Measurements from ENCODE around the gene SBK3.
A peak's percentile ranks its signal among the peaks of the same experiment; 100 is the strongest.
"Not testable (repeated sequence)": the region's sequence is repeated elsewhere in the genome, so short reads cannot be mapped to it uniquely, and the experiment has no call there.

The SBK3 gene

GRCh38 chr19:55545443-55545842, at the start of gene SBK3:
TSS of gene SBK3 (minus strand) at chr19:55545543. CDS start at chr19:55545543, 0 bp downstream.
- DNase-seq (ENCODE audit: low read depth): no peak

DNA sequence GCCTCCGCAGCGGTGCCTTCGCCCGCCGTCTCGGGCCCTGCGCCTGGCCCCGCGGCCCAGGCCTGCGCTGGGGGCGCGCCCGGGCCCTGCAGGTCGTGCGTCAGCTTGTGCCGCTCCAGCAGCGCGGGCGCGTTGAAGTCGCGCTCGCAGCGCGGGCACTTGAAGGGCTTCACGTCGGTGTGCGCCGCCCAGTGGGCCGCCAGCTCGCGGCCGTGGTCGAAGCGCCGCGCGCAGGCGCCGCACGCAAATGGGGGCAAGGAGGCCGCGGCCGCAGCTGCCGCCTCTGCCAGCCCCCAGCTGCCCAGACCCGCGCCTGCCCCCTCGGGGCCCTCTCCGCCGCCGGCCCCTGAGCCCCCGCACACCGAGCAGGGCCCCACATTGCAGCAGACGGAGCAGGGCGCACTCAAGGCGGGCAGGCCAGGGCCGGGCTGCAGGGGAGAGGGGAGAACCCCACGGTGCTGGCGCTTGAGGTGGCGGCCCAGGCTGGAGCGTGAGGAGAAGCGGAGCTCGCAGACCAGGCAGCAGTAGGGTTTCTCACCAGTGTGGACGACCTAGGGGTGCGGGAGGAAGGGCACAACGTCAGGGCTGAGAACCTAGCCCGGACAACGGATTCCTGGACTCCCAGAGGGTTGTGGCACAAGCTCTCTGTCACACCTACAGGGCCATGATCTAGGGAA, 47.9 kb upstream of the SBK3 start:
- DNase-seq (ENCODE audit: low read depth): no peak

GRCh38 chr19:55592391-55593090, 47.2 kb upstream of the SBK3 start:
- no peak for DNase-seq (ENCODE audit: low read depth)

GRCh38 chr19:55591555-55591954, 46.2 kb upstream of the SBK3 start:
- DNase-seq (ENCODE audit: low read depth): no peak

DNA sequence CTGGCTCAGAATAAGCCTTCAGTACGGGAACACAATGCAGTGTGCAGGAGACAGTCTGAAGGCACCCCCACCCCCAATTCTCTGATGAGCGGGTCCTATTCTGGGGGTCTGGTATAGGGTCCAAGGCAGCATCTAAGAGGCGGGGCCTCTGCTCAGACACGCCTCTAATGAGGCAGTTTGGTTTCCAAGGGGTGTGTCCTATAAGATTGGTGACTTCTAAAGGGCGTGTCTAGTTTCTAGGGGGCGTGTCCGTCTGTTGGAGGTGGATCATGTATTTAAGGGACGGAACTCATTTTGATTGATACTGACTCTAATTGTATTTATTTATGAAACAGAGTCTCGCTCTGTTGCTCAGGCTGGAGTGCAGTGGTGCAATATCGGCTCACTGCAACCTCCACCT, 45.3 kb upstream of the SBK3 start:
- no peak for DNase-seq (ENCODE audit: low read depth)

DNA sequence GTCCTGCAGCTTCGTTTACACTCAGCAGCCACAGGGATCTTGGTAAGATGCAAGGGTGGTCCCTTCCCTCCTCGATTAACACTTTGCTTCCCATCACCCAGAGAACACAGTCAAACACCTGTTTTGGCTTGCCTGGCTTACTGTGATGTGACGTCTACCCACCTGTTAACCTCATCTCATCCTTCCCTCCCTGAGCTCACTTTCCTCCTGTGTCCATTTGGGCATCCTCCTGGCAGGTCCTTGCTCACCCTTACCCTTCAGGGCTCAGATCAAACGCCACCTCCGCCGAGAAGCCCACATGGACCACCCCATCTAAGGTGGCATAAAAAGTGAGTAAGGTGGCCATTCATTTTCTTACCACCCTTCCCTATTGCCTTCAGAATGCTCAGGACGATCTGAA, 44.8 kb upstream of the SBK3 start:
- DNase-seq (ENCODE audit: low read depth): no peak

DNA sequence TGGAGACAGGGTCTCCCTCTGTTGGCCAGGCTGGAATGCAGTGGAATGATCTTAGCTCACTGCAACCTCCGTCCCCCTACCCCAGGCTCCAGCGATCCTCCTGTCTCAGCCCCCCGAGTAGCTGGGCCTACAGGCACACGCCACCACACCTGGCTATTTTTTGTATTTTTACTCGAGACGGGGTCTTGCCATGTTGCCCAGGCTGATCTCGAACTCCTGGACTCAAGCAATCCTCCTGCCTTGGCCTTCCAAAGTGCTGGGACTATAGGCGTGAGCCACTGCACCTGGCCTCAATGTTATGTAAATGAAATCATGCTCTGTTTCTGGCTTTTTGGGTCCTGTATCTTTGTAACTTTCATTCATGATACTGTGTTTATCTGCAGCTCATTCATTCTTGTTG, 43.4 kb upstream of the SBK3 start:
- DNase-seq (ENCODE audit: low read depth): no peak

GRCh38 chr19:55586976-55587668, 41.8 kb upstream of the SBK3 start:
- DNase-seq (ENCODE audit: low read depth): no peak

GRCh38 chr19:55585658-55586339, 40.5 kb upstream of the SBK3 start:
- DNase-seq (ENCODE audit: low read depth): no peak

- DNase-seq (ENCODE audit: low read depth): no peak
Measured at GRCh38 chr19:55584871-55585270, 39.5 kb upstream of the SBK3 start.

DNA sequence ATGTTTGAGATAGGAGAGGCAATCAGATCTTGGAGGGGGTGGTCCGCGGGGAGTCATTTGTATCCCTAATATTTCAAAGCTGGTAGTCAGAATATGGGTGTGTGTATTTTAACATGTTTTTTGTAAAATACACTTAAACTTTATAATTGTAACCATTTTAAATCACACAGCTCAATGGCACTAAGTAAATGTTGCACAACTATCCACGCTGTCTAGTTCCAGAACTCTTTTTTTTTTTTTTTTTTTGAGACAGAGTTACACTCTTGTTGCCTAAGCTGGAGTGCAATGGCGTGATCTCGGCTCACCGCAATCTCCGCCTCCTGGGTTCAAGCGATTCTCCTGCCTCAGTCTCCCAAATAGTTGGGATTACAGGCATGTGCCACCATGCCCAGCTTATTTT, 38.6 kb upstream of the SBK3 start:
- DNase-seq (ENCODE audit: low read depth): not testable (repeated sequence)

- DNase-seq (ENCODE audit: low read depth): not testable (repeated sequence)
Measured at GRCh38 chr19:55582284-55582683, 36.9 kb upstream of the SBK3 start.

- no peak for DNase-seq (ENCODE audit: low read depth)
Measured at GRCh38 chr19:55581823-55582223, 36.5 kb upstream of the SBK3 start.

- DNase-seq (ENCODE audit: low read depth): no peak
Measured at GRCh38 chr19:55581145-55581822, 35.9 kb upstream of the SBK3 start.

DNA sequence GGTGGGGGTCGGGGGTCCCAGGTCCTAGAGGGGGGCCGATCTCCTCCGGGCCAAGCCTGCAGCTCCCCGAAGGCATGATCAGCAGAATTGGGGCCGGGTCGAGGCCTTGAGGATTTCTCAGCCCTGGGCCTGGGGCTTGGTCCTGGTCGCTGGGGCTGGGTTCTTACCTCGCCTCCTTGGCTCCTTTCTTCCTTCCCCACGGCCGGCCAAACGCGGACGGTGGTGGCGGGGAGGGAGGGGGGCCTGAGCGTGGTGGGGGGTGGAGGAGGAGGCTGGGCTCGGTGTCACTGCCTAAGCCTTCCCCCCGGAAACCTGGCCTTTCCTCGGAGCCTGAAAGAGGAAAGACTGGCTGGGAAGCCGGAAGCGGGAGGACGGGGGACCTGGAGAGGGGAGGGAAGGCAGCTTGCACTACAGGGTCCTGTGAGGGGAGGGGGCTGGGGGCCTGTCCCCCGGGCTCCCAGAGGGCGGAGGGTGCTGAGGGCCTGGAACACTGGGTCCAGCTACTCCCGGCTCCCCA, 35.3 kb upstream of the SBK3 start, which contains the start of gene ZNF579:
ZNF579 (minus strand) TSS at position 221 of the 517 bp plus-strand sequence. CDS start 1,209 bp downstream, outside the sequence.
- DNase-seq (ENCODE audit: low read depth): peak; percentile 85

DNA sequence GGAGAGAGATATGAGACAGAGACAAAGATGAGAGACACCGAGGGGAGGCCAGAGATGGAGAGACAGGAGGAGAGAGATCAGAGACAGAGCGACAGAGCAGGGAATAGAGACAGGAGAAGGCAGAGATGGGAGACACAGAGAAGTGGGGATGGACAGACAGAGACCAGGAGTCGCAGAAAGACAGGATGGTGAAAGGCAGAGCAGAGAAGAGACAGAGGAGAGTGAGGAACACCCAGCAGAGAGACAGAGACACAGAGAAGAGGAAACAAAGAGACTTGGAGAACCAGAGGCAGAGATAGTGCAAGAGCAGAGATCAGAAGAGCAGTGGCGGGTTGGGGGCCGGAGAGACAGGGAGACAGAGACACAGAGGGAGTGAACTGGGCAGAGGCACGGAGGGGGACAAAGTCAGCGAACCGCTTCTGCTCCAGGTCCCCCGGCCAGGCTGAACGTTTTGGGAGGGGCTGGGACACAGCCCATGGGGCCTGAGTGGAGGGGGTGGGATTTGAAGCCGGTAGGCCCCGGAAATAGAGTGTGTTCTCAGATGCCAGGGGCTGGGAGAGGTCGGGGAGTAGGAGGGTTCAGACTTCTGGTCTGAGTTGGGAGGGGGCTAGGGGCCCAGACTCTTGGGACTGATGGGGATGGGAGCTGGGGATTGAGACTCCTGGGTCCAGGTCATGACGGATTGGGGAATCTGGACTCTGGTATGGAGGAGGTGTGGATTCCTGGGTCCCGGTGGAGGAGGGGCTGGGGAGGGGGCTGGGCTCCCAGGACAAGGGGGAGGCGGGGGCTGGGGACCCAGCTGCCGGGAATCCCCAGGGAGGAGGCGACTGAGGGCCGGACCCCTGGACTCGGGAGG, 34.7 kb upstream of the SBK3 start:
- DNase-seq (ENCODE audit: low read depth): no peak

- no peak for DNase-seq (ENCODE audit: low read depth)
Measured at GRCh38 chr19:55578761-55579747, 33.7 kb upstream of the SBK3 start.

- no peak for DNase-seq (ENCODE audit: low read depth)
Measured at GRCh38 chr19:55578031-55578760, 32.9 kb upstream of the SBK3 start.

GRCh38 chr19:55576746-55577145, 31.4 kb upstream of the SBK3 start:
- no peak for DNase-seq (ENCODE audit: low read depth)

All from HS-27A (cell line).